AG10803 (cell line): ENCODE measurements around the gene MAP1LC3B2.

Experiments used
- DNase-seq: peaks from one replicate; pipeline ENCODE4 v3.0.0; 2010; ENCODE audit warnings: low read depth
- H3K4me3 ChIP-seq: 2 replicates; pipeline ENCODE4 v1.5.1; 2011; ENCODE audit warnings: mild to moderate bottlenecking, low read length, control low read depth
- TF ChIP-seq, protein P1 (sequence below): conservative IDR thresholded peaks from 2 replicates; pipeline ENCODE4 v1.5.1; 2011; ENCODE audit warnings: mild to moderate bottlenecking, low read length, control low read depth, inconsistent platforms

The MAP1LC3B2 gene

GRCh38 chr12:116520801-116521471 is 38.2 kb upstream of the MAP1LC3B2 start:
- peak; percentile 91 for DNase-seq
- peak overlapping the region; percentile 0; the same call in 1 of the 2 replicates for H3K4me3 ChIP-seq
- TF ChIP-seq, protein P1, sequence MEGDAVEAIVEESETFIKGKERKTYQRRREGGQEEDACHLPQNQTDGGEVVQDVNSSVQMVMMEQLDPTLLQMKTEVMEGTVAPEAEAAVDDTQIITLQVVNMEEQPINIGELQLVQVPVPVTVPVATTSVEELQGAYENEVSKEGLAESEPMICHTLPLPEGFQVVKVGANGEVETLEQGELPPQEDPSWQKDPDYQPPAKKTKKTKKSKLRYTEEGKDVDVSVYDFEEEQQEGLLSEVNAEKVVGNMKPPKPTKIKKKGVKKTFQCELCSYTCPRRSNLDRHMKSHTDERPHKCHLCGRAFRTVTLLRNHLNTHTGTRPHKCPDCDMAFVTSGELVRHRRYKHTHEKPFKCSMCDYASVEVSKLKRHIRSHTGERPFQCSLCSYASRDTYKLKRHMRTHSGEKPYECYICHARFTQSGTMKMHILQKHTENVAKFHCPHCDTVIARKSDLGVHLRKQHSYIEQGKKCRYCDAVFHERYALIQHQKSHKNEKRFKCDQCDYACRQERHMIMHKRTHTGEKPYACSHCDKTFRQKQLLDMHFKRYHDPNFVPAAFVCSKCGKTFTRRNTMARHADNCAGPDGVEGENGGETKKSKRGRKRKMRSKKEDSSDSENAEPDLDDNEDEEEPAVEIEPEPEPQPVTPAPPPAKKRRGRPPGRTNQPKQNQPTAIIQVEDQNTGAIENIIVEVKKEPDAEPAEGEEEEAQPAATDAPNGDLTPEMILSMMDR = no peak

DNA sequence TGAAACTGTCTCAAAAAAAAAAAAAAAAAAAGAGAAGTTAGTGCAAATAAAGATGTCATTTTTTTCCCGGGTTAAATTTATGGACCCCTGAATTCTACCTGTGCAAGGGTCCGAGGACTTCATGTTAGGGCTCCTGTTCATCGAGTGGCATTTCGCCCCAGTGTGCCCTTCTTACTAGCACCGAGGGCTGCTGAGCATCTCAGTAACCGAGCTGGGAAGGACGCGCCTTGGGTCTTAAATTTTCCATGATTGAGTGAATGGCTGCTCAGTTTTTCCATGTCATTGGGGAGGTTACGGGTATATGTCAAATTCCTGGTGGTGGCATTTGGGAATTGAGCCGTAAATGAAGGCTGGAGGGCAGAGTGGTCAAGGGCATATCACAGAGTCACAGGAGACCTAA is 34.9 kb upstream of the MAP1LC3B2 start:
- TF ChIP-seq, protein P1 = no peak
- DNase-seq = no peak
- H3K4me3 ChIP-seq = no peak overlapping the region

DNA sequence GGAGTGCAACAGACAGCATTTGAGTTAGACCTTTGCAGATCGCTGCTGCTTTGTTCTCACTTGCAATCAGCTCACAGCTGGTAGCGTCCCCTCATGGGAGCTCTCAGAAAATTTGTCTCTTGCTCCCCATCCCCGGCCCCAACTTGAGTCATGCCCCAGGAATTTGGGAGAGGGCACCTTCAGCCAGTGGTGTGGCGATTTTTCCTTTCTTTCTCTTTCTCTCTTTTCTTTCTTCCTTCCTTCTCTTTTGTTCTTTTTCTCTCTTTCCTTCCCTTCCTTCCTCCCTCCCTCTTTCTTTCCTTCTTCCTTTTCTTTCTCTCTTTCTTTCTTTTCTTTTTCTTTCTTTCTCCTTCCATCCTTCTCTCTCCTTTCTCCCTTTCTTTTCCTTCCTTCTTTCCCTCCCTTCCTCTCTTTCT is 34.2 kb upstream of the MAP1LC3B2 start:
- DNase-seq = peak; percentile 53
- H3K4me3 ChIP-seq = no peak overlapping the region; the same call in 1 of the 2 replicates
- TF ChIP-seq, protein P1 = peak; percentile 12; the same call in 1 of the 2 replicates

- H3K4me3 ChIP-seq = peak overlapping the region; percentile 52
- DNase-seq = peak; percentile 93
- TF ChIP-seq, protein P1 = no peak
Observed at GRCh38 chr12:116525418-116526001, 33.7 kb upstream of the MAP1LC3B2 start.

DNA sequence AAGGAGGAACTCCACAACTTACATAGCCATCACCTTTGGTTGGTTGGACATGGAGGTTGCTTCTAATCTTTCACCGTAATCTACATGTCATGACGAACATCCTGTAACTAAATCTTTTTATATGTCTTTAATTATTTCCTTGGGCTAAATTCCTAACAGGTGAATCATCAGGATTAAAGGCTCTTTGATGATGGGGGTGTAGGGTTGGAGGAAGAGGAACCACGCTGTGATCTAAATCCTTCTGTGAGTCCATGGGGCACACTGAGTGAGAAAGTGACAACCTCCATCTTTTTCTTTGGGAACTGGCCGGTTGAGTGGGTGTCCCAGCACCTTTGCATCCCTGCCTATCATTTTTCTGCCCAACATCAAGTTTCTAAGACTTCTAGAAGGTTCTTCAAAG is 31.1 kb upstream of the MAP1LC3B2 start:
- H3K4me3 ChIP-seq = no peak overlapping the region
- peak; percentile 74 for DNase-seq

GRCh38 chr12:116528498-116528897 is 30.7 kb upstream of the MAP1LC3B2 start:
- DNase-seq = peak; percentile 67
- TF ChIP-seq, protein P1 = no peak
- no peak overlapping the region for H3K4me3 ChIP-seq

More for the DNA sequence above, 31.1 kb upstream of the MAP1LC3B2 start:
- TF ChIP-seq, protein P1 = no peak

DNA sequence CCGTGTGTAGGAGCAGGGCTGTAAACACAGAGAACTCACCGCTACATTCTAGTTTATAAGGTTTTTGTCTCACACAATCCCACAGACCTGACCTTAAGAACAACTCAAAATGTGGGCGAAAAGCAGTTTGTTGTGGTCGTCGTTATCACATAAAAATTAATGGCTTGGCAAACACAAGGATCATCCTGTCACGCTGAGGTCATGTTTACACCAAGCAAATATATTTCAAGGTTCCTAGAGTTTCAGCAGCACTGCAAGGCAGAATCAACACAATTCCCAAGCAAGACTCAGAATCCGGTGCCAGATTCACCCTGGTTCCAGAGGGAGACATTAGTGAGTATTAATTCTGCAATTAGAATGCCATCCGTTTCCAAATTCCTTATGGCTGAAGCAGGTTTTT is 30.1 kb upstream of the MAP1LC3B2 start:
- DNase-seq = peak; percentile 90
- no peak overlapping the region for H3K4me3 ChIP-seq
- TF ChIP-seq, protein P1 = no peak
